T-helper 17 cell (primary cell): Measurements from ENCODE around the gene ATP13A4. TPM values are rescaled to one million over a fixed set of nuclear protein-coding genes. Genes with fewer than 3 reads are reported as not detected.

Experiments
- ATAC-seq: fragments of 150-1000 bp; cut with Tn5 transposase; 2 replicates; pipeline ENCODE4 v1.10.0; 2021; ENCODE audit warnings: mild to moderate bottlenecking, moderate library complexity
- DNase-seq, 3 donors: peaks; one replicate each; pipeline versions ENCODE4 v3.0.0 to v3.0.0-alpha.2; 2020 to 2021
- H3K9me3 ChIP-seq: one replicate; pipeline ENCODE4 v1.7.0; 2013; ENCODE audit warnings: low read length, mild to moderate bottlenecking; ENCODE audit not compliant: control insufficient read depth, poor library complexity, severe bottlenecking
- H3K27ac Mint-ChIP-seq: one replicate; pipeline ENCODE4 v1.8.0; 2022; ENCODE audit warnings: mild to moderate bottlenecking, moderate library complexity, mixed read lengths
- H3K27me3 Mint-ChIP-seq: one replicate; pipeline ENCODE4 v1.8.0; 2022; ENCODE audit warnings: mixed read lengths
- H3K36me3 Mint-ChIP-seq: one replicate; pipeline ENCODE4 v1.8.0; 2022; ENCODE audit warnings: low read depth, mixed read lengths
- H3K4me1 Mint-ChIP-seq: one replicate; pipeline ENCODE4 v1.8.0; 2022; ENCODE audit warnings: mild to moderate bottlenecking, mixed read lengths
- H3K4me3 Mint-ChIP-seq: one replicate; pipeline ENCODE4 v1.8.0; 2022; ENCODE audit warnings: mild to moderate bottlenecking, moderate library complexity, mixed read lengths
- total RNA-seq, 4 donors: library from RNA in 2 of 4; stranded (reverse) in 2 of 4; gene quantifications; one replicate each; pipeline ENCODE4 v1.2.3 and lab custom pipeline; 2022 to 2026

The ATP13A4 gene
- total RNA-seq, 2 donors from 2014 or later: 1.2 to 3.5 TPM

GRCh38 chr3:193464889-193465288, 89.8 kb downstream of the ATP13A4 start:
- DNase-seq (no peak), ATAC-seq (no peak)
- Mint-ChIP-seq H3K4me3 (no peak overlapping the region), H3K4me1 (peaks cover 2% of the 10 kb centered on the region), H3K27me3 (peaks cover 10% of the 10 kb centered on the region), H3K27ac (no peak overlapping the region), H3K36me3 (no peaks in the 10 kb centered on the region)
- no peaks in the 10 kb centered on the region for H3K9me3 ChIP-seq

GRCh38 chr3:193457526-193457925, 97.2 kb downstream of the ATP13A4 start:
- ATAC-seq (no peak), DNase-seq (no peak)
- no peak overlapping the region for H3K27ac Mint-ChIP-seq
- H3K4me1 Mint-ChIP-seq: peaks cover 2% of the 10 kb centered on the region
- H3K27me3 Mint-ChIP-seq: peaks cover 12% of the 10 kb centered on the region
- no peak overlapping the region for H3K4me3 Mint-ChIP-seq
- H3K36me3 Mint-ChIP-seq: no peaks in the 10 kb centered on the region
- H3K9me3 ChIP-seq: no peaks in the 10 kb centered on the region

DNA sequence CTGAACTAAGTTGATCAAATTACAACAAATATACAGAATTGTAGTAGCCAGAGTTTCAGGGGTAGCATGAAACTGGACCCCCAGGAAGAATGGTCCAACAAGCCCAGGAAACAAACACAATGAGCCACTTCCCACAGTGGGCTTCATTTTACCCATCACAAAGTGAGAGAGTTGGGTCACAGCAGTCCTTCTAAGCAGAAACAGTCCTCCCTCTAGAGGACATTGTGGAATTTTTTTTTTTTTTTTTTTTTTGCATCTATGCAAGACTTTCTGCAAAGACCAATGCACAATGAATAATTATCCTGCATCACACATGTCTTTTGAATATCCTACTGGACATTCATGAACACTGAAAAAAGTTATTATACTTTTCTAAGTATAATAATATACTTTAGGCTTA, 102.4 kb downstream of the ATP13A4 start:
- Mint-ChIP-seq H3K27ac (no peak overlapping the region), H3K4me1 (no peaks in the 10 kb centered on the region), H3K27me3 (no peaks in the 10 kb centered on the region), H3K4me3 (no peak overlapping the region), H3K36me3 (no peaks in the 10 kb centered on the region)
- no peaks in the 10 kb centered on the region for H3K9me3 ChIP-seq
- ATAC-seq (no peak), DNase-seq (no peak)

- DNase-seq: no peak
- no peaks in the 10 kb centered on the region for H3K9me3 ChIP-seq
- ATAC-seq: no peak
- no peak overlapping the region for H3K27ac Mint-ChIP-seq
- H3K4me3 Mint-ChIP-seq: no peak overlapping the region
- no peaks in the 10 kb centered on the region for H3K4me1 Mint-ChIP-seq
- no peaks in the 10 kb centered on the region for H3K36me3 Mint-ChIP-seq
- H3K27me3 Mint-ChIP-seq: no peaks in the 10 kb centered on the region
Observed at GRCh38 chr3:193451902-193452301, 102.8 kb downstream of the ATP13A4 start.

DNA sequence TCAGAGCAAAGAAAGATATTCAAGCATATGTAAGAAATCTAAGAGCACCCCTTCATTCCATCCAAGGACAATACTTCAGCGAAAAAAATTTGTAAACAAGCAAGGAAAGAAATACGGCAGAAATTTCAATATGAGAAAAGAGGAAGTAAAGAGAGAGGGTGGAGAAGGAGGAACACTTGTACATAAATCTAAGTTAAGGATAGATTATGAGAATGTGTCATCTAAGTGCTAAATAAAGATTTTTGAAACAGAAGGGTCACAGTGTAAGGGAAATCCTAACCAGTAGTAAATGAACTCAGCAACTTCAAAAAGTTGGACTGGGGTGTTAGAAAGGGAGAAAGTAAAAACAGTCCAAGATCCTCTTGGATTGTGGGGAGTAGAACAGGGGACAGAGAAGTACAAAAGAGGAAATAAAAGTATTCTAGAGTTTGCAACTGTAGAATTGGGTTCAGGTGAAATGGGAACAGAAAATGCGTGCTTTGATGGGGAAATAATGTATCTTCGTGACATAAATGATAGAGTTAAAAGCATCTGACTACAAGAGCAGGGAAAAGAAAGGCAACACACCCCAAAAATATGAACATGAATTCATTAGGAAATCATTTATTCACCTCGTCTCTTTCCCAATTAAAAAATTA, 107.6 kb downstream of the ATP13A4 start:
- no peaks in the 10 kb centered on the region for H3K27me3 Mint-ChIP-seq
- no peak overlapping the region for H3K27ac Mint-ChIP-seq
- H3K4me1 Mint-ChIP-seq: no peaks in the 10 kb centered on the region
- H3K4me3 Mint-ChIP-seq: no peak overlapping the region
- no peak for DNase-seq
- H3K36me3 Mint-ChIP-seq: no peaks in the 10 kb centered on the region
- ATAC-seq: no peak
- H3K9me3 ChIP-seq: no peaks in the 10 kb centered on the region

DNA sequence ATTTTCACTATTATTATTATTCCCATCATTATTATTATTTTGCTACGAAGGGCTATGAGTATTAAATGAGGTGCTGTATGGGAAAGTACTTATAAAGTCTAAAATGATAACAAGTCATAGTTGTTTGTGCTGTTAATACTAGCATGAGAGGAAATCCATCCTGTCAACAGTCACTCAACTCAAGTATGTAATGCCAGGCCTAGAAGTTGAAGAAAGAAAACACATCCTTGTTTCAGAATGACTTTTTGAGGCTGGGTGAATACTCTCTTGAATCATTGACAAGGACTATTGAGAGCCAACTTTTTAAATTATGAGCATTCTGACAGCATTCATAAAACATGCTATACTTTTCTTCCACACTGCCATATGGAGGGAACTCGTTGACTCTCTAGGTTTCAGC, 115.3 kb downstream of the ATP13A4 start:
- no peaks in the 10 kb centered on the region for H3K4me1 Mint-ChIP-seq

GRCh38 chr3:193418576-193419373, 135.9 kb downstream of the ATP13A4 start:
- Mint-ChIP-seq H3K27ac (no peak overlapping the region), H3K27me3 (no peaks in the 10 kb centered on the region), H3K4me3 (no peak overlapping the region), H3K36me3 (no peaks in the 10 kb centered on the region), H3K4me1 (no peaks in the 10 kb centered on the region)
- H3K9me3 ChIP-seq: no peaks in the 10 kb centered on the region
- no peak for ATAC-seq
- DNase-seq: no peak

More for the DNA sequence above, 115.3 kb downstream of the ATP13A4 start:
- Mint-ChIP-seq H3K27ac (no peak overlapping the region), H3K36me3 (peaks cover 2% of the 10 kb centered on the region), H3K4me3 (no peak overlapping the region), H3K27me3 (no peaks in the 10 kb centered on the region)
- H3K9me3 ChIP-seq: peaks cover 2% of the 10 kb centered on the region
- DNase-seq: no peak
- ATAC-seq: no peak

- no peaks in the 10 kb centered on the region for H3K27me3 Mint-ChIP-seq
- ATAC-seq: no peak
- H3K36me3 Mint-ChIP-seq: no peaks in the 10 kb centered on the region
- H3K4me1 Mint-ChIP-seq: no peaks in the 10 kb centered on the region
- no peak overlapping the region for H3K27ac Mint-ChIP-seq
- DNase-seq: no peak
- no peak overlapping the region for H3K4me3 Mint-ChIP-seq
- H3K9me3 ChIP-seq: no peaks in the 10 kb centered on the region
Observed at GRCh38 chr3:193416629-193417028, 138.1 kb downstream of the ATP13A4 start.

DNA sequence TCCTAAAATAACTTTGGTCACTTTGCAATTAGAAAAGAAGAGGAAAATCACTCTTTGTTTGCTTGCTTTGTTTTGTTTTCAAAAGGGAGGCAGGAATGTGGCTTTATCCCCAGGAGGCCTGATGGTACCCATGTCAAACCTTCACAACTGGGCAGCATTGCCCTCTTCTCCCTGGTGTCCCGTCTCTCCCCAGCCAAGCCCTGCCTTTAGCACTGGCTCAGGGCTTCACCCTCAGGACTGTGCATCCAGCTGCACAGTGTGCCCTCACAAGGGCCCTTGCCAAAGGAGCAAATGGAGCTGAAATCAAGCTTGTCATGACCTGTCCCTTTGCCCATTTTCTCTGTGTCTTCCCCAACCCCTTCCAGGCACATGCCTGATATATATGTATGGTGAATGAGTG, 147.0 kb downstream of the ATP13A4 start:
- no peak overlapping the region for H3K27ac Mint-ChIP-seq
- no peaks in the 10 kb centered on the region for H3K36me3 Mint-ChIP-seq
- ATAC-seq (no peak), DNase-seq (no peak)
- no peaks in the 10 kb centered on the region for H3K9me3 ChIP-seq
- no peak overlapping the region for H3K4me3 Mint-ChIP-seq
- no peaks in the 10 kb centered on the region for H3K4me1 Mint-ChIP-seq
- peaks cover 6% of the 10 kb centered on the region for H3K27me3 Mint-ChIP-seq

DNA sequence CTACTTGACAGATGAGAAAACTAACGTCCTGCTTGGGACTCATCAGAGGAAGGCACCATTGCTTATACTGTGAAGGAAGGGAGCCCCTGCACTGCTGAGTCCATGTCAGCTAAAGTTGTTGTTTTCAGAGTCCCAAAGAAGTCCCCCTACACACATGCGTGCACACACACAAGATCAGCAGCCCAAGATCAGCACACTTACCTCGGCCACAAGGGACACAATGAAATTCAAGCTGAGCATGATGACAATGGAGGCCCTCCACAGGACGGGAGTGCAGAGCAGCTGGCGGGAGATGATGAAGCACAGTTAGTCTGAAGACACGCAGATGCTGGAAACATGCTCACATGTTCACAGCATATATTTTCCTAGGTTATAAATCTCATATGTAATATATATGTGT, 147.6 kb downstream of the ATP13A4 start:
- Mint-ChIP-seq H3K36me3 (no peaks in the 10 kb centered on the region), H3K27ac (no peak overlapping the region), H3K27me3 (peaks cover 6% of the 10 kb centered on the region), H3K4me3 (no peak overlapping the region), H3K4me1 (no peaks in the 10 kb centered on the region)
- no peak for ATAC-seq
- no peak for DNase-seq
- H3K9me3 ChIP-seq: no peaks in the 10 kb centered on the region

DNA sequence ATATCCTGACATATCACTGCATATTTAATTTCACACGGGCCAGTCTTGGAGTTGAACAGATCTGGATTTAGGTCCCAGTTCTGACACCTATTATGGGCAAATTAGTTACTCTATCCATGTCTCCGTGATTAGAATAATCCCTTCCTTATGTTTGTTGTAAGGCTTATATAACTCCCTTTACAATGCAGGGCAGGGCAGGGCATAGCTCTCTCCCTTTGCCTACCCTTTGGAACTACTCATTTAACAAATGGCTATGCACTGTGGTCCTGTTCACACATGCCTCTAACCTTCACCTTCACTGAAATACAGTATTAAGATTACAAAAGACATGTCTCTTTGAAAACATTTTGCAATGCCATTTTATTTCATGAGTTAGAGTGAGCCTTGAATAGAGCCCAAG, 151.4 kb downstream of the ATP13A4 start:
- Mint-ChIP-seq H3K4me1 (no peaks in the 10 kb centered on the region), H3K27ac (no peak overlapping the region), H3K27me3 (peaks cover 6% of the 10 kb centered on the region), H3K36me3 (no peaks in the 10 kb centered on the region), H3K4me3 (no peak overlapping the region)
- ATAC-seq (no peak), DNase-seq (no peak)
- H3K9me3 ChIP-seq: no peaks in the 10 kb centered on the region

- no peaks in the 10 kb centered on the region for H3K9me3 ChIP-seq
- no peaks in the 10 kb centered on the region for H3K27me3 Mint-ChIP-seq
- H3K4me1 Mint-ChIP-seq: no peaks in the 10 kb centered on the region
- no peaks in the 10 kb centered on the region for H3K36me3 Mint-ChIP-seq
- DNase-seq (no peak), ATAC-seq (no peak)
- no peak overlapping the region for H3K27ac Mint-ChIP-seq
- H3K4me3 Mint-ChIP-seq: no peak overlapping the region
Observed at GRCh38 chr3:193400304-193400703, 154.4 kb downstream of the ATP13A4 start.

DNA sequence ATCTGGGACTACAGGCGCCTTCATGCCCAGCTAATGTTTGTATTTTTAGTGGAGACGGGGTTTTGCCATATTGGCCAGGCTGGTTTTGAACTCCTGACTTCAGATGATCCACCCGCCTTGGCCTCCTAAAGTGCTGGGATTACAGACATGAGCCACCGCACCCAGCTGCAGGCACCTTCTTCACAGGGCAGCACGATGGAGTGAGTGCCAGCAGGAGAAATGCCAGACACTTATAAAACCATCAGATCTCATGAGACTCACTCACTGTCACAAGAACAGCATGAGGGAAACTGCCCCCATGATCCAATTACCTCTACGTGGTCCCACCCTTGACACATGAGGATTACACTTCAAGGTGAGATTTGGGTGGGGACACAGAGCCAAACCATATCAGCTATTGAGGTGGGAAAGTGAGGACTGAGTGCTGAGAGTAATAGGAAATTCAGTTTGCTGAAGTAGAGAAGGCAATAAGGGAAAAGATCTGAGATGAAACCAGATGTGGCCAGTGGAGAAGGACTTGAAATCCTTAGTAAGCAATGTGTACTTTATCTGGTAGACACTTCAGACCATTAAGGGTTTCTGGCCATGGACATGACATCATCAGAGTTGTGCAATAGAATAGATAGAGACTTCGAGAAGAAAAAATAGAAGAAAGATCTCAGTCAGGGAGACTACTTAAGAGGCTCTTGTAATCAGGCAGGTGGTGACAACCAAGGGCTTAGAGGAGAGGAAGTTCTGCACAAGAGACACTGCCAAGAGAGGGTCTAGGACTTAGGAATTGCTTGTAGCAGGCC, 158.0 kb downstream of the ATP13A4 start:
- Mint-ChIP-seq H3K27me3 (peaks cover 6% of the 10 kb centered on the region), H3K27ac (no peak overlapping the region), H3K36me3 (no peaks in the 10 kb centered on the region), H3K4me3 (no peak overlapping the region), H3K4me1 (no peaks in the 10 kb centered on the region)
- no peaks in the 10 kb centered on the region for H3K9me3 ChIP-seq
- ATAC-seq (no peak), DNase-seq (no peak)
